Hematopoietic multipotent progenitor cell treated with erythropoietin and hydrocortisone succinate and interleukin-3 and kit ligand, for 15 days (in vitro differentiated cells): ENCODE results near the gene MED15.
"Not testable (repeated sequence)": the region's sequence is repeated elsewhere in the genome, so short reads cannot be mapped to it uniquely, and the experiment has no call there.

Experiments
- DNase-seq: peaks from one replicate; pipeline ENCODE4 v3.0.0-alpha.2; 2015; ENCODE audit warnings: low spot score

The MED15 gene, protein sequence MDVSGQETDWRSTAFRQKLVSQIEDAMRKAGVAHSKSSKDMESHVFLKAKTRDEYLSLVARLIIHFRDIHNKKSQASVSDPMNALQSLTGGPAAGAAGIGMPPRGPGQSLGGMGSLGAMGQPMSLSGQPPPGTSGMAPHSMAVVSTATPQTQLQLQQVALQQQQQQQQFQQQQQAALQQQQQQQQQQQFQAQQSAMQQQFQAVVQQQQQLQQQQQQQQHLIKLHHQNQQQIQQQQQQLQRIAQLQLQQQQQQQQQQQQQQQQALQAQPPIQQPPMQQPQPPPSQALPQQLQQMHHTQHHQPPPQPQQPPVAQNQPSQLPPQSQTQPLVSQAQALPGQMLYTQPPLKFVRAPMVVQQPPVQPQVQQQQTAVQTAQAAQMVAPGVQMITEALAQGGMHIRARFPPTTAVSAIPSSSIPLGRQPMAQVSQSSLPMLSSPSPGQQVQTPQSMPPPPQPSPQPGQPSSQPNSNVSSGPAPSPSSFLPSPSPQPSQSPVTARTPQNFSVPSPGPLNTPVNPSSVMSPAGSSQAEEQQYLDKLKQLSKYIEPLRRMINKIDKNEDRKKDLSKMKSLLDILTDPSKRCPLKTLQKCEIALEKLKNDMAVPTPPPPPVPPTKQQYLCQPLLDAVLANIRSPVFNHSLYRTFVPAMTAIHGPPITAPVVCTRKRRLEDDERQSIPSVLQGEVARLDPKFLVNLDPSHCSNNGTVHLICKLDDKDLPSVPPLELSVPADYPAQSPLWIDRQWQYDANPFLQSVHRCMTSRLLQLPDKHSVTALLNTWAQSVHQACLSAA

DNA sequence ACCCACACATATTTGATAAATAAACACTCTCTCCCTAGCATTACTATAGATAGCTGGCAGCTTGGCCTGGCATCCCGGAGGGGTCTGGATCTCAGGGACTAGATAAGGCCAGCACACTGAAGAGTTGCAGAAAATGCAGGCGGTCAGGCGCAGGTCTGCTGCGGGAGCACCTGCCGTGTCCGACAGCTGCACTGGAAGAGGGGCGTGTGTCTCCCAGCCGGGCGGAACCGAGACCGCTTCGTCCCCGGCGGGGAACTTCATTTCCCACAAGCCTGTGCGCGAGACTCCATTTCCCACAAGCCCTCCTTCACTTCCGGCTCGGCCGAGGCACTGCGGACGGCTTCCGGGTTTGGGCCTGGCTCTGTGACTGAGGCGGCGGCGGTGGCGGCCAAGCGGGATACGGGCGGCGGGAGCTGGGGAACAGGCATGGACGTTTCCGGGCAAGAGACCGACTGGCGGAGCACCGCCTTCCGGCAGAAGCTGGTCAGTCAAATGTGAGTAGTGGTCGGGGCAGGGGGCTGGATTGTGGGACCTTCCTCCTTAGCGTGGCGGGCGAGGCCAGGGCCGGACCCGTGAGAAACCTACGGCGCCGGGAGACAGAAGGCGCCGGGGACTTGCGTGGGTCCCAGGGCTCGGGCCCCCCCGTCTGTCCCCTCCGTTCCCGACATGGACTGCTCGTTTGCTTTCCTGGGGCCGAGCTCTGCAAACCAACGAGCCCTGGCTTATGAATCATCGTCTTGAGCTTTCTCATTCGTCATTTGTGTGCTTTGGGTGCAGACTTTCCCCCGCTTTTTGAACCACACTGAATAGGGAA, at the start of gene MED15:
TSS of gene MED15 (plus strand) at position 358 of the 814 bp plus-strand sequence. CDS start at position 427, 69 bp downstream.
- DNase-seq = peak; percentile 91

DNA sequence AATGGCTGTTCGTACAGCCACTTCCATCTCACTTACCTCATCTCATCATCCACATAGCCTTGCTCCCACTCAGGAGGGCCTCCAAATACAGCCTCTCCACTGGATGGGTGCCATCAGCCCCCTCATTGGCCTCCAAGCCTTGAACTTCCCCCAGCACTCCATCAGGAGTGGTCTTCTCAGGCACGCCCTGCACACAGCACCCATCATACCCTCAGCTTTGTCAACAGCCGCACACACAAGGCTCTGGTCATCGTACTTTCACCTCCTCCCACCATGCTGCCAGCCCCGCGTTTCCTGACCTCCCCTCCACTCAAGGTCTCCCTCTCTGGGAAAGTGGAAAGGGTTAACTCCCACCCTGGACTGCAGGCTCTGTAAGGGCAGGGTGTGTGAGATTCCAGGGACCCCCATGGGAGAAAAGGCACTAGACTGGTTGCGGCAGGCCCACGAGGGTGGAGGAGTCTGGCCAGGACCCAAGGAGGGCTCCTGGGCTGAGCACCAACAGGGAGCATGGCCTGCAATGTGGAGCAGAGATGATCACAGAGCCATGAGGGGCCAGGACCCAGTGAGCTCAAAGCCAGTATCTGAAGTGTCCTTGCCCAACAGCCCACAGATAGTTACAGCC, 48.8 kb upstream of the MED15 start:
- DNase-seq = no peak

DNA sequence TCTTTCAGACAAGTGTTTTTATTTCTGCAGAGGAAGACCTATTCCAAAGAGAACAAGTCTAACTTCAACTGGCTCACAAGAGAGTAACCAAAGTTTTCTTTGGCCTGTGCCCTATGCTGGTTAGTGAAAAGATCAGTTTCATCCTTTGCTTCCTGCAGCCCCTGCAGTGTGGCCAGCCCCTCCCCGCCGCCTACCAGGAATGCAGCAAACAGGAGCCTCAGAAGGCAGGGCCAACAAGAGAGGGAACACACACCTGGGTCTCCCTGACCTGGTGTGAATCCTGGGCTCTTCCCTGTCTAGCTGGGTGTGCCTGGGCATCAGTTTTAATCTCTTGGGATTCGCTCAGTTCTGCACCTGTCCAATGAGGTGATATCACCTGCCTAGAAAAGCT, 48.3 kb upstream of the MED15 start:
- no peak for DNase-seq

DNA sequence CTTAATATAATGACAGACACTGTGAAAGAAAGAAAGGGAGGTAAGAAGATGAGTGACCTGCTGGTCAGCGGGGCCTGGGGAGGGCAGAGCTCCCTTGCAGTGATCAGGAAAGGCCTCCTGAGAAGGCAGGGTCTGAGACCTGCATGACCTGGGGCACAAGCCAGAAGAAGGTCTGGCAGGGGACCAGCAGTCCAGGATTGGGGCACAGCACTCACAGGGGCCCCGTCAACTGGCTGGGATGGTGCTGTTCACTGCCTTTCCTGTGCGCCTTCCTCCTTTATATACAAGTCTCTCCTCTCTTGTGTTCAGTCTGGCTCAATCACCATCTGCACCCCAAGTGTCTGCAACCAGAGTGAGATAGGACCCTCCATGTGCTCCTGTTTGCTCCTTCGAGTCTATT, 47.5 kb upstream of the MED15 start:
- no peak for DNase-seq

DNA sequence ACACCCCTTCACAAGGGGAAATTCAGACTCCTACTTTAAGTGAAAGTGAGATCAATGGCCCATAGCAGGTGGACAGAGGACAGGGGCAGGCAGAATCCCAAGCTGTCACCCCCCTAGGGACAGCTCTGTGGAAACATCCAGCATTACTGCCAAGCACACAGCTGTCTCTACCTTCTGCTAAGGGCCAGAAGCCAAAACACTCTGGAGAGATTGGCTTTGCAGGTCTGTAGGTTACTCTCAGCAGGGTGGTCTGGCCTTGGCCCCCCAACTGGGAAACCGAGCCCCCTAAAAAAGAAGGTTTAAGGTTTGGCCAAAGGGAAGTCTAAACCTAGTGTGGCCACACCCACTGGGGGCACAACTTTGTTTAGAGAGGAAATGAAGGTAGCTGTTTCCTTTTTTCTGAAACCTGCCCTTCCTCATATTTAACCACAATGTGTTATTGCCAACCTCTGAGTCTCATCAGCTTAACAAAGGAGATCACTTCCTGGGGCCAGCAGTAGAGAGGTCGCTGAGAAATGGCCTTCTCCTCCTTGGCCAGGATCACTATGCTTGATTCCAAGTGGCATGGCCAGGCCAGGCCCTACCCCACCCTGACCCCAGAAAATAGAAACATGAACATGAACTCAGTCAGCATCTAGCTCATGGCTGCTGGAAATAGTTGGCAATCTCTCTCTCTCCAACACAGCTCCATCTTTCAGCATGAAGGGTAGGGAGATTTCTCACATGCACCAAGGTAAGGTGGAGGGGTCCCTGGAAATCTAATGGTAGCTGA, 43.9 kb upstream of the MED15 start:
- no peak for DNase-seq

DNA sequence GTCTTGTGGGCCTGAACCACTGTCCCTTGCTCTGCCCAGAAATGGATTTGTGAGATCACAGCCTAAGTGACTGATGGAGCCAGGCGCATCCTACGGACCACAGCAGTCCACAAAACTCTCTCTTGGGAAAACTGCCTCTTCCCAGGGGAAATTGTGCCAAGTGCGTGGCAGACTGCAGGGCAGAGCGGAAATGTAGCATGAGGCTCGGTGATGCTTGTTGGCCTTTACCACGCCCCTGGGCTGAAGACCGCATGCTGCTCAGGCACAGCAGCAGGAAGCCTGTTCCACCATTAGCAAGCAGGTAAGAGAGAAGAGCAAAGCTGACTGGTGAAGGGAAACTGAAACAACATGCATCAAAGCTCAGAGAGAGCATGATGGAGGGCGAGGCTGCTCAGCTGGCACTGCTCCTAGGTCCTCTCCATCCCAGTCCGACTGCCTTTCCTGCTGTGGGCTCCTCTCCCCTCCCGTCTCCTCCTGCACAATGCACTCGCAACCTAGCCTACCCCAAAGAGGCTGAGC, 43.3 kb upstream of the MED15 start:
- no peak for DNase-seq

DNA sequence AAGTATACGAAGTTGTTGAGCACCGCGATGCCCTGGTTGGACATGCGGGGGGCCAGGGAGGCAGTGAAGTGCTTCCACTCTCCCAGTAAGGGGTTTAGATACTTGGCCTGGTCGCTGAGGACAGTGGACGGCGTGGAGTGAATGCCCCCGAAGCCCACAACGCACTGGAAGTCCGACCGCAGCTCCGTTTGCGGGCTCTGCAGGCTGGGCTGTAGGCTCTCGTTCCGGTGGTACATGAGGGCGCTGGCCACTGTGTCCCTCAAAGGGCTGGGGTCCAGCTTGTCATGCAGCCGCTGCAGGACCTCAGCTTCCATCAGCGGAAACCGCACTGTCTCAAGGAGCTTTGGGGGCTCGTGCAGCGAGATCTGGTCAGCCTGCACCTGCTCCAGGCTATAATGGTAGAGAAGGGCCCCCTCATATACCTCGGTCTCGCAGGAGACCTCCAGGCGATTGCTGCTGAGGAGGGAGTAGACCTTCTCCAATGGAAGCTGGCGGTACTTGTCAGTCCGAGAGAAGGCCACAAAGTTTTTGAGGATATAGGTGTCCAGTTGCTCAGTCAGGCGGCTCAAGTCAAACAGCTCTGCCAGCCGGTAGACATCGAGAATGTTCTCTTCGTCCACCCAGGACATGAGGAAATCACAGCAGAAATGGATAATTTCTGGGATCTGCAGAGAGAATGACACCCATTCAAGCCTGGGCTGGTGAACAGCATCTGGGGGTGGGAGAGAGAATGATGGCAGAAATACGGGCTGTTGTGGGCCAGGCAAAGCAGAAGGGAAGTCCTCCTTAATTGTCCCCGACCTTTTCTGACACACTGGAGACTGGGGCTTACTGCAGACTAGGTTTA, 42.3 kb upstream of the MED15 start:
- no peak for DNase-seq

DNA sequence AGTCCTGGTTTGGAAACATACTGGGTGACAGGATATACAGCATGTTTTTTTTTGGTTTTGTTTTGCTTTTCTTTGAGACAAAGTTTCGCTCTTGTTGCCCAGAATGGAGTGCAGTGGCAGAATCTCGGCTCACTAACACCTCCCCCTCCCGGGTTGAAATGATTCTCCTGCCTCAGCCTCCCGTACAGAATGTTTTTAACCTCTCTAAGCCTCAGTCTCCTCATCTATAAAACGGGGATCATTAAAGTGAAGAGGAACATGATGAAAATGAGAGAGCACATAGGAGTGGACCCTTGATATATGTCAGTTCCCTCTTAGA, 41.7 kb upstream of the MED15 start:
- DNase-seq = no peak

DNA sequence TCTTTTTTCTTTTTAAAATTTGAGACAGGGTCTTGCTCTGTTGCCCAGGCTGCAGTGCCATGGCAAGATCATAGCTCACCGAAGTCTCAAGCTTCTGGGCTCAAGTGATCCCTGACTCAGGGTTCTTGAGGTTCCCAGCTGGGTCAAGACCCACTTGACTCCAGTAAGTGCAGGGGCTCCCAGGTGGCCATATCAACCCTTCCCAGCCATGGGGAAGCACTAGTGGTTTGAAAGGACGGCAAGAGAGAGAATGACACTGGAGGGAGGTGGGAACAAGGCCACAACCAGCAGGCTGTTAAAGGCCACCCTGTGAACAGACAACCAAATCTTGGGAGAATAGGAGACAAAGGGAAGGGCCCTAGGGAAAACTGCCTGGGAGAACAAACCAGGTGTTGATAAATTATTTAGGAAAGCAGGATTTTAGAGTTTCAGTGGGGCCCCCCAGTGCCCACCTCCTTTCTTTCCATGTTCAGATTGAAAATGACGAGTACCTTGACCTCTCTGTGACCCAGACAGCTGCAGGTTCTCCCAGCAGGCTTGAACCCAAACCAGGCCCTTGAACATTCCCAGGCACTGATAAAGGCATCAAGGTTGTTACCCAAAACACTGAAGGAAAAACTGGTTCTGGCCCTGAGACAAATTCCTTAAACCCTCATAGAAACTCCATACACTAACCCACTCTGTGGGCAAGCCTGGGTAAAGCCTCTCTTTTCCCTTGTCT, 40.6 kb upstream of the MED15 start:
- DNase-seq = no peak

DNA sequence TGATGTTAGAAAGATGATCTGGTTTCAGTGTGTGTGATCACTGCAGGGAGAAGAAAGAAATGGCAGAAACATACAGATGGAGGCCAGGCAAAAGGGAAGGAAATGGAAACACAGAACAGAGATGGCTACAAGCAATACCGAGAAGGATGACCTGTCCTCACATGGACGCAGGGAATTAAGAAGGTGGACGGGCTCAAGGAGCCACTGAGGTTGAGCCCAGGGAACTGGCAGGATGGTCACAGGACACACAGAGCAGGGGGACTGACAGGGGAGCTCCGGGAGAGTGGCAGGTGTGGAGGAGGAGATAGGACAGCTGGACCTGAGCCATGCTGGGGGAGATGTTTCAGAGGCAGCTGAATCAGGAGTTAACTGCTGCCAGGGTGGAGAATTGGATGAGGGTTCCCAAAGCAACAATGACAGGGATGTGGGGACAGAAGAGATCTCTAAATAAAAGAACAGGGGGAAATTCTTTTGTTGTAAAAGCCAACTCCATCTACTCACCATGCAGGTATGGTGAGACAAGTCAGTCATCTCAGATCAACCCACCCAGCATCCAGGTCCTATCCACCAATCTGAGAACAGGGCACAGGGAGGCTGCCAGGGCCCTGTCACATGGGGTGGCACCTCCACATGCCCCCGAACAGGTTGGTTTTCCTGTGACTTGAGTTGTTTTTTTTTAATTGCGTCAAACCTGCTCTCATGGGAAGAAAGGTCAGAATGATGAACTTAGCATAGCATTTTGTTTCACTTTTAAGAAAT, 38.1 kb upstream of the MED15 start:
- DNase-seq = no peak

DNA sequence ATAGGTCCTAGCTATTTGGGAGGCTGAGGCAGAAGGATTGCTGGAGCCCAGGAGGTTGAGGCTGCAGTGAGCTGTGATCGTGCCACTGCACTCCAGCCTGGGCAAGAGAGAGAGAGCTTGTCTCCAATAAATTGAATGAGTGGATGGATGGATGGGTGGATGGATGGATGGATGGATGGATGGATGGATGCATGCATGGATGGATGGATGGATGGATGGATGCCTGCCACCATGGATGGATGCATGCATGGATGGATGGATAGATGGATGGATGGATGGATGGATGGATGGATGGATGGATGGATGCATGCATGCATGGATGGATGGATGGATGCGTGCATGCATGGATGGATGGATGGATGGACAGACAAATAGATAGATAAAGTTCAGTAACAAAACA, 36.9 kb upstream of the MED15 start:
- not testable (repeated sequence) for DNase-seq

DNA sequence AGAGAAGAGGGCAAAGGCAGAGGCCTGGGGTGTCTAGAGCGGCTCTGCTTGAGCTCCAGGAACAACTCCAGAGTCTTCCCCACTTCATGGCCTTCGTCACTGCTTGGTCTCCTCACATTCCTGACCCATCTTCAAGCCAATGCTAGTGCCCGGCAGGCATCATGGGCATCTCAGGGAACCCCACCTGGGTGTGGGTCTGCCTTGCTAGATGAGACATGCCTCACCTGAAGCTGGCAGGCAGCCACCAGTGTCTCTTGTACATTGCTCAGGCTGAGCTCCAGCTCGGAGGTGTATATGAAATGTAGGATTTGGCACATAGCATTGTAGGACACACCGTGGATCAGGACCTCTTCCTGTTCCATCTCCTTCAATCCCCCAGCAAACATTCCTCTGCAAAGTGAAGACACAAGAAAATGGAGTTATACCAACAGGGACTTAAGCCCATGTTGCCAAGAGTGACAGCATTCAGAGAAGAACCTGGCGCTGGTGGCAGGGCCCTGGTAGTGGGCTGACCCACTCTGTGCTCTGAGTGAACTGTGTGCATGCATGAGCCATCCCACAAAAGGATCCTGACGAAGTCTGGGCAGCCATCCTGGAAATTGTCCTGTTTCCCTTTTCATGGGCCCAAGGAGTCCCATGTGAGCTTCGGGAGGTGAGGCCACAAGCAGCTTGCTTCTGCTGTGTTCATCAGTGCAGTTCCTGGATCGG, 36.1 kb upstream of the MED15 start:
- no peak for DNase-seq

DNA sequence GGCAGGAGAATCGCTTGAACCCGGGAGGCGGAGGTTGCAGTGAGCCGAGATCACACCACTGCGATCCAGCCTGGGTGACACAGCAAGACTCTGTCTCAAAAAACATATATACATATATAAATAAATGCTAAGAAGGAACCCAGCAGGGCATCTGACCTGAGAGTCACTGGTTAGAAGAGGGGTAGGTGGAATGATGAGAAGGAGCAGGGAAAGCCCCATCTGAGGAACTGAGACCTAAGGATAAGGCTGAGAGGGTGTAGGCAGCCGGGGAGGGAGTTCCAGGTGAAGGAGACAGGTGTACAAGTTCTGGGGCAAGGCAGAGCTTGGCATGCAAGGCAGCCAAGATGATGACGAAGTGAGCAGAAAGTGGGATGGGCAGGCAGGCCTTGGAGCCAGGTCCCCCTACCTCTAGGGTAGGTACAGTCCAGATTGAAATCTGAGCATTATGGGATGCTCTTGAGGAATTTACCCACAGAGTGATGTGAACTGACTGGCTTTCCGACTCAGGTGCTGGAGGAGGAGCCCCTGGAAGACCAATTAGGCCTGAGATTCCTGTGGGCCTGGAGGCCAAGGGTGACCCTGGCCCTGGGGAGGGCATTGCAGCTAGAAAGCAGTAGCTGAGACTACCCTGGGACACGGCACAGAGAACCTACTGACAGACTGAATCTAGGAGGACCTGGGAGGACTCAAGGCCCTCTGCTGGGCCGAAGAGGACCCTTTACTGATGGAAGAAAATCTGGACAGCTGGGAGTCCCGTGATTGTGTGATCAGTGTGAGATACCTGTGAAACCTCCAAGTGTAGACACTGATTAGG, 34.6 kb upstream of the MED15 start:
- DNase-seq = no peak

DNA sequence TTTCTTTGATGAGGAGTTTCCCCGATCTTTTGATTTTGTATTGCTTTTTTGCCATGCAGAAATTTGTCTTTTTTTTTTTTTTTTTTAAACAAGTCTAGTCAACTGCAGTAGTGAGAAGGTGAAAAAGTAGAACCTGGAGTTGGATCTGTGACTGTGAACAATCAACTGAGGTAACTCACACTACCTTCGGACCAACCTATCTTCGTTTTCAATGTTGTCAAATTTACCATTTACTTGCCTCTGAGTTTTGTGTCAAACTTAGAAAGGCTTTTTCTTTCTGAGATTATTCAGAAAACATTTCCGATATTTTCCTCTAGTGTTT, 32.3 kb upstream of the MED15 start:
- DNase-seq = no peak

DNA sequence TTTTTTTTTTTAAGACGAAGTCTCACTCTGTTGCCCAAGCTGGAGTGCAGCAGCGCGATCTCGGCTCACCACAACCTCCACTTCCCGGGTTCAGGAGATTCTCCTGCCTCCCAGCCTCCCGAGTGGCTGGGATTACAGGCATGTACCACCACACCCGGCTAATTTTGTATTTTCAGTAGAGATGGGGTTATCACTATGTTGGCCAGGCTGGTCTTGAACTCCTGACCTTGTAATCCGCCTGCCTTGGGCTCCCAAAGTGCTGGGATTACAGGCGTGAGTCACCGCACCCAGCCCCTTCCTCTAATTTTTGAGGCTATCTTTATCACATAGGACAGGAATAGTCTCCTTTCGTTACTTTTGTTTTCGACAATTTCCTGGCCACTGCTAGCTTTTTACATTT, 31.8 kb upstream of the MED15 start:
- DNase-seq = not testable (repeated sequence)

DNA sequence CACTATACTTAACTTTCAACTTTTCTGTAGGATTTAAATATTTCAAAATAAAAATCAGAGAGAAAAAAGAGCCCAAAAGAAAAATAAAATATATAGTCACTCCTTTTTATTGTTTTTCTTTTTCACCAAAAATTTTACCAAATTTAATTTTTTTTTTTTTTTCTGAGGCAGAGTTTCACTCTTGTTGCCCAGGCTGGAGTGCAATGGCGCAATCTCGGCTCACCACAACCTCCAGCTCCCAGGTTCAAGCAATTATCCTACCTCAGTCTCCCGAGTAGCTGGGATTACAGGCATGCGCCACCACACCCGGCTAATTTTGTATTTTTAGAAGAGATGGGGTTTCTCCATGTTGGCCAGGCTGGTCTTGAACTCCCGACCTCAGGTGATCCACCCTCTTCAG, 29.4 kb upstream of the MED15 start:
- not testable (repeated sequence) for DNase-seq

DNA sequence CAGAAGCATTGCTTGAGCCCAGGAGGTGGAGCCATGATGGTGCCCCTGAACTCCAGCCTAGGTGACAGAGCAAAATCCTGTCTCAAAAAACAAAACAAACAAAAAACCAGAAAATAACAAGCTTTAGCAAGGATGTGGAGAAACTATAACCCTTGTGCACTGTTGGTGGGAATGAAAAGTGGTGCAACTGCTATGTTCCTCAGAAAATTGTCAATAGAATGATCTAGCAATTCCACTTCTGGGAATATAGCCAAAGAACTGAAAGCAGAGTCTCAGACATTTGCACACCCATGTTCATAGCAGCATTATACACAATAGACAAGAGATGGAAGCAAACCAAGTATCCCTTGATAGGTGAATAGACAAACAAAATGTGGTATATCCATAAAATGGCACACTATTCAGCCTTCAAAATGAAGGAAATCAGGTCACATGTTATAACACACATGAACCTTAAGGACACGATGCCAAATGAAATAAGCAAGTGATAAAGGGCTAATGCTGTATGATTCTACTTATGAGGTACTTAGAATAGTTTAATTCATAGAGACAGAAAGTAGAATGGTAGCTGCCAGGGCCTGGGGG, 27.7 kb upstream of the MED15 start:
- no peak for DNase-seq
